ENCODE measurements around the gene ABAT.
"Not testable (repeated sequence)": the region's sequence is repeated elsewhere in the genome, so short reads cannot be mapped to it uniquely, and the experiment has no call there.

ABAT gene

DNA sequence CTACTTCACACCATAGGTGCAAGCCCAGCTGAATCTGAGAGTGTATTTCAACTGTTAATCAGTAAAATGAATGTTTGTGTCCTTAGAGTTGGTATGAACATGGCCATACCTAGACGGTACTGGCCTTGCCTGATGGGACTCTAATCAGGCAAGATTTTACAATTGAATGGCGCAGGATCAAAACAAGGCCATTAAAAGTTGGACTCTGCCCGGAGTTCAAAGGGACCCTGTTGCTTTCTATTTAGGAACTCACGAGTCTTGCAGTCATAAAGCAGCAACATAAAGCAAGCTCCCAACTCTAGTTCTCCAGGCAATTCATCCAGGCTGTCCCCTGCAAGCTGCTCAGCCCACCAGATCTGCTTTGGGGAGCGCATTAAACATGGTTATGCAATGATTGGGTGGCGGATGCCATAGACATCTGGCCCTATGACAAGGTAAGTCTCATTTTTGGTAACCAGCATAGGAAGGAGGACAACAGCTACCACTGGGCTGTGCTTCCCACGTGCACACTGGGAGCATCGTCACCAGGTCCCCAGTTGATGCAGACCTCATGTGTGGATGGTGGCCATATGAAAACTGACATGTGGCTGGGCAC is 114.3 kb downstream of the ABAT start:
- DNase-seq: no peak

DNA sequence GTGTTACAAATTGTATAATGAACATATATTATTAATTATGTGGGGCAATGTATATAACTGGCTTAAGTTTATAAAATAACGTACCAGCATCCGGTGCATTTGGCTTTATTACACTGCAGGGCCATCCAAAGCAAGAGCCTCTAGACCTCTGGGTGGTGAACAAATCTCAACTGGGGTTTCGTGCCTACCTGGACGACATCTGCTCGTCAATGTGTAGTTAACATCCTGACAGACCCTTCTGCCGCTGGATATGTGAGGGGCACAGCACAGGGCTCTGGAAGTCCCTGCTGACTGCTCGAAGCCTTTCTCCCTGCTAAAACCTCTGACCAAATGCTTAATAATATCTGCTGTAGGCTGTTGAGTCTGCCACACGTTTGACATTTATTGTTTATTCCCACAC is 120.7 kb downstream of the ABAT start:
- DNase-seq: peak; percentile 25

DNA sequence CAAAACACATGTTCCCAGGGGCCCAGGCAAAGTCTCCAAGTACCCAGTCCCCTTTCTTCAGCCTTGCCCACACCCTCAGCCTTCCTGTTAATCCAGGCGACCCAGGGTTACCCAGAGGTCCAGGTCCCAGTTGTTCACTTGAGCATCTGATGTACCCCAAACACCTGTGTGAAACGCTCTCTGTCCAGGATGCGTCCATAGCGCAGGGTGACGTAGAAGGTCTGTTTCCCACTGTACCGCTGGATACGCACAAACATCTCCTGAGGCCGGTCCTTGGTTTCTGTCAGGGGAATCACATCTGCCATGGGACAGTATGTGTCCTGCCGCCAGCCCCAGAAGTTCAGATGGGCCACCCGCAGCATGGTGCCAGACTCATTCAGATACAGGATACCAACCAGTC is 121.4 kb downstream of the ABAT start:
- no peak for DNase-seq

DNA sequence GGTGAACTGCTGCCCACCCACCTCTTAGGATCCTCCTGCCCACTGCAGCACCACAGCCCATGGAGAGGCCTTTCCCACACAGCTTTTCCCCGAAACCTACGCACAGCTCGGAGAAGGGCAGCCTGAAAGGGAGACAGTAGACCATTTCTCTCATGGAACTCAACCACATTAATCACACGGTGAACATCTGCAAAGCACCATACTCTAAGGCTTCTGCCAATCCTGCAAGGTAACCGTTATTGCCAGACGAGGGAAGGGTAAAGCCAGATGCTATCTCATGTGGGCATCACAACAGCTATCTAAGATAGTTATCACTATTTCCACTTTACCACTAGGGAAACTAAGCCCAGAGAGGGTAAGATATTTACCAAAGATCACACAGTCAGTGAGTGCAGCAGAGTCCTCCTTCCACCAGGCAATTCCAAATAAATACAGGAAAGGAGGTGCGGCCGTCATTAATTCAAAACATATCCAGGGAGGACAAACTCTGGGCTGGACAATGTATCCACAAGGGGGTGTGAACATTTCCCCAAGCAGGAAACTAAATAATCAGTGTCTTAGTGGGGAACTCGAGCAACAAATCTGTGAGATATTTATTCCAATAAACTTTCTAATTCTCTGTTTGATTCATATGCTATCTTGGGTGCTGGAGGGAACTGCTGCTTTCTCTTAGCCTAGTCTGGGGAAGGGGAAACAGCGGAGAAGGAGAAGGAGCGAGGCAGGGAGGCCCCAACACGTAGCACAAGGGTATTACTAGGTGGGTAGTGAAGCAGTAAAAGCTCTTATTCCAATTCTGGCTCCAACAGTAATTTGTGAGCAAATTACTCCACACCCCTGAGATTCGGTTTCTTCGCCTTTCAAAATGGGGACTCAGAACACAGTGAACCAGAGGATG is 122.3 kb downstream of the ABAT start:
- no peak for DNase-seq

DNA sequence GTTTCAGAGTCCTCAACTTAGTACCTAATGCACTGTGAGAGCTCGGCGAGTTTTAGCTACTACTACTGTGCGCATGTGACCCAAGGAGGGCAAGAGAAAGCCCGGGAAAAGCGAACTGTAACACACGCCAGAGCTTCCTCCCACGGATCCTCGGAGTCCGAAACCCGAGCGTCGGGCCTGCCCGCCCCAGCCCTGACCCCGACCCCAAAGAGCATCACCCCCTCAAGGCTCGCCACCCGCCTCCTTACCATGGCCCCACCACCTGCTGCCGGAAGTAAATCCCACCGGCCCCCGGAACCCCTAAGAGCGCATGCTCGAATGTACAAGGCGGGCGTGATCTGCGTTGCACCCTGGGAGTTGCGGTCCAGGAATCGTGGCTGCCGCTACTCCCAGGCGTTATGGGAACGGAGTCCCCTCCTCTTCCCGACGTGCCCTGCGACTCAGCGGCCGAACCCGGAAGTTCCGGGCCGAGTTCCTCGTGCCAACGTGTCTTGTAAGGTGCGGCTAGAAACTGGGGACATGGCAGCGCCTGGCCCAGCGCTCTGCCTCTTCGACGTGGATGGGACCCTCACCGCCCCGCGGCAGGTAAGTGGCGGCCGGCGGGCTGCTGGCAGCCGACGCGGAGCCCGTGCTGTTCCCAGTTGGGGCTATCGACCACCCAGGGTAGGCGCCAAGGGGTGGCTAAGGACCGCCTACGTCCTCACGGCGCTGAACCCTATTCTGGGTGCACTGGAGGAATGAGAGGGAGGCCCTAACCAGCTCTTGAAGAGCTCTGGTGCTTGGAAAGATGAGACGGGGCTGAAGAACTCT is 123.2 kb downstream of the ABAT start, which contains the start of the genes PMM2 and TMEM186:
TSS of gene PMM2 (plus strand) at position 476 of the 810 bp plus-strand sequence. CDS start at position 520, 44 bp downstream.
TSS of gene TMEM186 (minus strand) at position 276 of the 810 bp plus-strand sequence. CDS start at position 251, 25 bp downstream.
- DNase-seq: peak; percentile 97

DNA sequence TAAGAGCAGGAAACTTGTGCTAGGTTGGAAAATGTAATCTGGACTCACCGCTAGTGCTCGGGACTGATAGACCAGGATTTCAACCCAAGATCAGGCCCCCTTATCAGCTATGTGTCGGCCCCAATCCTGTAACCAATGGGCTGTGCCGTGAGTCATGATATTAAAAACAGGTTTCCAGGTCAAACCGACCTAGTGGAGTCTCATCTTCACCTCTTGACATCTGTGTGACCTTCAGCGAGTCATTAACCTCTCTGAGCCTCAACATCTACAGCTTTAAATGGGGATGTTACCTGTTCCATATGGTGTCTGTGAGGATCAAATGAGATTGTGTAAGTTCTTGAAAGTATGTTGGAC is 123.7 kb downstream of the ABAT start:
- DNase-seq: peak; percentile 57

DNA sequence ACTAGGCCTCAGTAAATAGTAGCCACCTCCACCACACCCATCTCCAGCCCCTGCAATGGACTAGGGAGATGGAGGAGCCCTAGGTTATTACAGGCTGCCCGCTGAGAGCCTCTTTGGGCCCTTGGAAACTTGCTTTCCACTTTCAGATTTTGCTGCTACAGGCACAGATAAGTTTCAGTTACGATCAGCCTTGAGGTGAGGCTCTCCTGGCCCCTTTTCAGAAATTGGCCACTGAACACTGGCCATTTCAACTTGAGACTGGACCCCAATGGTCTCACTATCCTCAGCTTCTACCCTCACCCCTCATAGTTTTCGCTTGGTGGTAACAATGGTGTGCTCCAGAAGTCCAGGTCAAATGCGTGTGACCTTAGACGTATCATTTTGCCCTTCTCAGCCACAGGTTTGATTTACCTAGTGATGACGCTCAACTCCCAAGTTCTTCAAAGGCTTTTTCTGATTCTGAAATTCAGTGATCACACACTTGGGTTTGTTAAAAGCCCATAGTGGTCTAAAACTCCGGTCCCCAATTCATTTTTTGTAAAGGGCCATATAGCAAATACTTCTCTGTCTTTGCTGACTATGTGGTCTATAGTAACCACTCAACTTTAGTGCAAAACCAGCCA is 124.2 kb downstream of the ABAT start:
- DNase-seq: no peak

DNA sequence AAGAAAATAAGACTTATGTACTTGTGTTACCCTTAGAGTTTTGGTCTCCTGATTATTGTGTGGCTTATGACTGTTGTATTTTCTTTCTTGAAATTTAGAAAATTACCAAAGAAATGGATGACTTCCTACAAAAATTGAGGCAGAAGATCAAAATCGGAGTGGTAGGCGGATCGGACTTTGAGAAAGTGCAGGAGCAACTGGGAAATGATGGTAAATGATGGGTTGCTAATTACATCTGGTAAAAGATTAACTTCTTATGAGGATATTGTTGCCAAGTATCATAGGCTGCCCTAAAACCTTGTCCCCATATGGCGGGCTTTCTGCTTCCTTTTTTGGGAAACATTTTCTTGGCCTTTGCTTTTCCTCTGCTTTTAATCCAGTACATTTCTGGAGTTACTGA is 127.3 kb downstream of the ABAT start:
- no peak for DNase-seq

DNA sequence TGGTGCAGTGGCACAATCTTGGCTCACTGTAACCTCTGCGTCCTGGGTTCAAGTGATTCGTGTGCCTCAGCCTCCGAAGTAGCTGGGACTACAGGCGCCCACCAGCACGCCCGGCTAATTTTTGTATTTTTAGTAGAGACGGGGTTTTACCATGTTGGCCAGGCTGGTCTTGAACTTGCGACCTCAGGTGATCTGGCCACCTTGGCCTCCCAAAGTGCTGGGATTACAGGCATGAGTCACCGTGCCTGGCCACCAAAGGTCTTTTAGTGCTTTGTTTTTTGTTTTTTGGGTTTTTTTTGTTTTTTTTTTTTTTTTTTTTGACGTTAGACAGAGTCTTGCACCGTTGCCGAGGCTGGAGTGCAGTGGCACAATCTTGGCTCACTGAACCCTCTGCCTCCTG is 129.3 kb downstream of the ABAT start:
- not testable (repeated sequence) for DNase-seq

DNA sequence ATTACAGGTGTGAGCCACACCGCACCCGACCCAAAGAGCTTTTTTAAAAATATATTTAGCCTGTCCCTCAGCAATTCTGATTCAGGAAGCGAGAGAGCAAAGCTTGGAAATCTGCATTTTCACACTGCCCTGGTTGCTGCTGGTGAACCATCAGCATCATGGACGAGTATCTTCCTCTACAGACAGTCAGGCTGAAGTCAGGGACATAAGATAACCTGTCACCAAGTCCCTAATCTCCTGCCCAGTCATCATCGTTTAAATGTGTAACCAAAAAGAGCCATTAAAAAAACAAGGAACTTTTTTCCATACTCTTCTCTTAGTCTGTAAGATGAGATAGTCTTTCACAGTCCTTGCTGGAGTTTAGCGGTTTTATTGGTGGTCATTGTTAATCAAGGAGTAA is 129.9 kb downstream of the ABAT start:
- no peak for DNase-seq

DNA sequence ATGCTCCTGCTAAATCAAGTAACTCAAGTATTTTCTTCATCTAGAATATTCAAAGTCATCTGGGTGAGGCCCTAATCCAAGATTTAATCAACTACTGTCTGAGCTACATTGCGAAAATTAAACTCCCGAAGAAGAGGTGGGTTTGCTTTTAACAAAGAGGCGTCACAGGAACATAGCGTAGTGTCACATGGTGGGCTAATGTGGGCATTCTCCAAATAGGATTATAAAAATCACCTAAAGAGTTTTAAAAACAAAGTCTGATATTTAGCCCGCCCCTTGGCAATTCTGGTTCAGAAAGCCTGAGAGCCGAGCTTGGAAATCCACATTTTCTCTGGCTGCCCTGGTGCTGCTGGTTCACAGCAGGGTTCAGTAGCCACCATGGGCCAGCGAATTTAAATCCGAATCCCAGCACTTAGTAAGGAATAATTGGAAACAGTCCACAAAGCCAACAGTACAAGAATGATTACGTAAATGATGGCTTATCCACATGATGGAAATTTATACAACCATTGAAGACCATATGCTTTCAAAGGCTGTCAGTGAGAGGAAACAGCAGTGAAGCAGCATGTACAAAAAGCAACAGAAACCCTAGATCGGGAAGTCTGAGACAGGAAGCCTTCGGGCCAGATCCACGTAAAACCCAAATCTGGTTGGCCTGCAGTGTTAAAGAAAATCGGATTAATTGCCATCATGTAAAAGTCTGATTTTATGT is 132.0 kb downstream of the ABAT start:
- no peak for DNase-seq

DNA sequence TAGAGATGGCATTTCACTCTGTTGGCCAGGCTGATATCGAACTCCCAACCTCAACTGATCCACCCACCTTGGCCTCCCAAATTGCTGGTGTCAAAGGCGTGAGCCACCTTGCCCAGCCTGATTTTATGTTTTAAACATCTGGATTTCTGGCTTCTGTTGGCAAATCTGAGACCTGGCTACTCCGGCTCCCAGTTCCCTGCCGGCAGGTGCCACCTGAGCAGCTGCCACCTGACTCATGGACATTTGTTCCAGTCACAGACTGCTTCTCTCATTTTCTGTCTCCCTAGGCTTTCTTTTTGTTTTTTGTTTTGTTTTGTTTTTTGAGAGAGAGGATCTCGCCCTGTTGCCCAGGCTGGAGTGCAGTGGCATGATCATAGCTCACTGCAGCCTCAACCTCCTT is 132.8 kb downstream of the ABAT start:
- no peak for DNase-seq

DNA sequence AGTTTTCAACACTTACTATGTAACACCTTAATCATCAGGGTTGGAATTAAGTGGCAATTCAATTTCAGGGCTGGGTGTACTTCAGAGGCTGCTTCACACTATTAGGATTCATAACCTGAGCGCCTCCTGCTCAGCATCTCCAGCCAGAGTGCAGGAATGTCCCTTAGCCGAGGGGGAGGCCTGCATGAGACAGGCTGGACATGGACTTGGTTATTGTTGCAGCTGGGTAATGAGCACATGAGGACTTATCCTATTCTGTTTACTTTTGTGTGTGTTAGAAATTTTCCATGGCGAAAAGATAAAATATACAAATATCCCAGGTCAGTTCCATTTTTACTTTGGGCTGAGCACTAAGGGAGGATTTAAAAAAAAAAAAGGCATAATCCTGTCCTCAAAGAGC is 133.6 kb downstream of the ABAT start:
- no peak for DNase-seq

DNA sequence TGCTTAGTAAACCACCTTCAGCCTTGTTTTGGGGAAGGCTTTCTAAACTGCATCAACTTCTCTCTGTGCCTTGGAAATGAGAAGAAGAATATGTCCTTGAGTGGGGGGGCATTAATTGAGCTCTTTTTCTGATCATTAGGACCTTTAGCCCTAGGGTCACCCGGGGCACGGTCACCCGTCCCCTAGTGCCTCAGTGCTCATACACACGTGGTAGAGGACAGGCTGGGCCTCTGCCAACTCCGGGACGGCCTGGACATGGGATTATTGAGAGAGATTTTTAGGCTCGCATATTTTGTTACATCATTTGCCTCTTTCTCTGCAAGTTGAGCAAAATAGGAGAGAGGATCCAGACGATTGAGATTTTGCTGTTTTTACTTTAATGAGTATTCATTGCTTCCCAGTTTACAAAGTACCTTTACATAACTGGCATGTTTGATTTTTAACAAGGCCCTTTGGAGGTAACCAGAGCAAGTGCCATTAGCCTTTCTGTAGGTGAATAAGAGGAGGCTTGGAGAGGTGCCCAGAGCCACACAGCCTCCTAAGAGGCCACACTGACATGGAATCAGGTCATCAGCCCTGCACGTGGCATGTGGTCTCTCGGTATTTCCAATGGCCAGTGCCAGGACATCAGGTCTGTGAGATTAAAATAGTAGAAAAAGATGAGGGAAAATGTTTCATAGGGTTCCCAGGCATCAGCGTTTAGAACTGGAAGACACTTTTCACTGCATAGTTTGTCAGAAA is 134.4 kb downstream of the ABAT start:
- DNase-seq: no peak

DNA sequence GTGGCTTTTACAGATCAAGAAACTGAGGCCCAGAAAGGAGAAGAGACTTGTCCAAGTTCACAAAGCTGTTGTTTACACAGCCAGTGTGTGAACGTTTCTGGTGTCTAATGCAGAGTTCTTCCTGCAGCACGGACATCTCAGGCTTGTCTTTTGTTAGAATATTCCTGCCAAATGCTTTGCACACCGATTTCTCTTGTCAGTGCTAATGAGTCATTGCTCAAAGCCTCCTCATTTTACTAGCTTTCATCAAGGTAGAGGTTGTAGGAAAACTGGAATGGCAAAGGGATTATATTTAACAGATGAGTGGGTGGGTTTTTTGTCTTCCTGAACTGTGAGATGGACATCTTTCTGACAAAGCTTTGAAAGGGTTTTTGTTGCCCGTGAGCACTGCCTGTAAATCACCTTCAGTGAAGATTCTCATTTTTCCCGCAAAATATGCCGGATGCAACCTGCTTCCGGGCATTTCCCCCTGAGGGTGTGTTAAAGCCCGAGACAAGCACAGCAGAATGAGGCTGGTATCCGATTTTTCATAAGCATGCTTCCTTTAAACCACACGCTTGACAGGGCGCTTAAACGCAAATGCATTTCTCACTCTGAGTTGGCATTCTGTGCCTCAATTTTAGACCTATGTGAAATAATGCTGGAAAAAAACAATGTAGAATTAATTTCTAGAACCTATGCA is 137.9 kb downstream of the ABAT start:
- no peak for DNase-seq

DNA sequence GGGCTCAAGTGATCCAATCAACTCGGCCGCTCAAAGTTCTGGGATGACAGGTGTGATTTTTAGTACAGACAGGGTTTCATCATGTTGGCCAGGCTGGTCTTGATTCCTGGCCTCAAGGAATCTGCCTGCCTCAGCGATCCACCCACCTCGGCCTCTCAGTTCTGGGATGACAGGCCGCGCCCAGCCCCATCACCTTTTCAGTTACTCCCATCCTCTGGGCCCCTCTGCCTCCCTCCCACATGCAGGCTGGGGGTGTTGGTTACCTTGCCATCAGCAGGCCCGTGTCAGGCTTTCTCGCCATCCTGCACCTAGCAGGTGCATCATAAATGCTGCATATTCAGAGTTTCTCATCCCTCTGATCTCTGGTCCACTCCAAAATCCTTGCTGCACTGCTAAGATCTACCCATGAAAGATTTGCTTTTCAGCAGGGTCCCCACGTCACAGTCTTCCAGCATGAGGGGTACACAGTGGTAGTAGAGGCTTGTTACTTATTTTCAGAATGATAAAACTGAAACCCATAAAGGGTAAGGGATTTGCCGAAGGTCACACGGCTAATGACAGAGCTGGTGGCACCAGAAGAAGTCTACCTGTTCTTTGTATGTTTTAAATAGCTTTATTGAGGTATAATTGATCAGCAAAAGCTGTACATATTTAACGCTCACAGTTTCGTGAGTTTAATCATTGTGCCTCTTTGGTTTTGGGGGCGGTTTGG is 139.8 kb downstream of the ABAT start:
- DNase-seq: no peak

DNA sequence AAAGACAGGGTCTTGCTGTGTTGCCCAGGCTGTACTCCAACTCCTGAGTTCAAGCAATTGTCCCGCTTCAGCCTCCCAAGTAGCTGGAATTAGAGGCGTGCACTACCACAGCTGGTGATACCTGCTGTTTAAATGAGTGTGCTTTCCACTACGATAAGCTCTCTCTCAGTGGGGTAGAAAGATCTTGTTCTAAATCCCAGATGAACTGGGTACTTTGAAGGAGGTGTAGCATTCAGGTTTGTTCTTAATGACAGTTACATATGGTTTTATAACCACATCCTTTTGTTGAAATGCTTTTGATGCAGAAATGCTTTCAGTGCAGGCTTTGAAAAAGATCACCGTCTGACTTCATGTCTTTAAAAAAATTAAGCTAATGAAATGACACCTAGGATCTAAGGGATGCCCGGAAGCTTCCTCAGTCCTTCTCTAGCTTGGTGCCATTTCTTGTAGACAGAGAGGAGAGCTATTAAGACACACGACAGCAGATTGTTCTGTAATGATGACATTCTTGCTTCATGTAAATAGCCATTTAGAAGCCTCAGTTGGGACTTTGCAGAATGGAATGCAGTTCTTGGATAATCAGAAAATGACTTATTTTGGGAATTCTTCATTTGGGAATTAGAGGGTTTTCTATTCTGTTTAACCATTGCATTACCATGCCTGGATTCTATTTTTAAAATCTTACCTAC is 142.7 kb downstream of the ABAT start:
- DNase-seq: no peak

DNA sequence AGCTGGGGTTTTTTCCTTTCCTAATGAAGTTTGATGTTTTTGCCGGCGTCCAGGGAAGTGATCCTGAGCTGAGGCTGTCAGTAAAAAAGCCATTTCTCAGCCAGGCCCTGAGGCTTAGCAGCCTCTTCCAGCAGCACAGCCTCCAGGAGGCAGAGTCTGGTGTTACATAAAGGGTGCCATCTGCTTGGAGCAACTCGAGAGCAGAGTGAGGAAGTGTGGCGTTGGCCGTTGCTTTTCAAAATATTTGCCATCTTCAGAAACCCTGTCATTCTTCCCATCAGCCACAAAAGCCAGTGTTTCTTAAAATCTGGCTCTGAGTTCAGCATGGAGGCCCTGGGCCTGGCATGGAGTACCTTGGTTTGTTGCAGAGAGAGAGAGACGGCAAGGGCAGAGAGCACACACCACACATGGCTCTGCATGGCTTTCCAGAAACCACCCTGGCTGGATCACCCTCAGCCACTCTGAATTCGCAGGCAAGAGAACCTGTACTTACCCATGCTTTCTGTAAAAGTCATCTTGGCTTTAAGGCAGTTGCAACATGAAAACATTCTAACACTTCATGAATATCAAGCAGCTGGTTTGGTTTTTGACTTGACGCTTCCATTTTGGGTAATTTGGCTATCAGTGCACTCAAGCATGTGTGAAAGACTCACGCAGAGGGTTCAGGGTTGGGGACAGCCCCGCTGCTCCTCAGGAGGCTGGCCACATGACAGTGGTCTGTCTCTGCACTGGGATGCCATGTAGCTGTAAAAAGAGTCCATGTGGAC is 144.3 kb downstream of the ABAT start:
- no peak for DNase-seq

Data from DMS53 (cell line).